Right lobe of liver (tissue), 4 donors: ENCODE data around the gene SERTAD3.

Experiments
- POLR2A ChIP-seq: fragments of 450-650 bp; IDR thresholded peaks from one replicate; pipeline ENCODE4 v1.6.1; 2017; ENCODE audit warnings: antibody characterized with exemption, mild to moderate bottlenecking
- TF ChIP-seq, protein P1 (sequence below), 4 donors: fragments of 200-600 bp in 3 of 4; fragments of 450-650 bp in 1 of 4; IDR thresholded peaks; one replicate each; pipeline versions ENCODE4 v1.5.1 to v1.8.0; 2016 to 2022; ENCODE audit warnings: antibody characterized with exemption in 4 of 4, mild to moderate bottlenecking in 2 of 4
- donor health status: DM: no; HTN: no; CAD: no.
- donor health status: DM: no; HTN: no; CAD: no.
- donor health status: DM: no; HTN: yes; CAD: no.

- TF ChIP-seq, protein P1, sequence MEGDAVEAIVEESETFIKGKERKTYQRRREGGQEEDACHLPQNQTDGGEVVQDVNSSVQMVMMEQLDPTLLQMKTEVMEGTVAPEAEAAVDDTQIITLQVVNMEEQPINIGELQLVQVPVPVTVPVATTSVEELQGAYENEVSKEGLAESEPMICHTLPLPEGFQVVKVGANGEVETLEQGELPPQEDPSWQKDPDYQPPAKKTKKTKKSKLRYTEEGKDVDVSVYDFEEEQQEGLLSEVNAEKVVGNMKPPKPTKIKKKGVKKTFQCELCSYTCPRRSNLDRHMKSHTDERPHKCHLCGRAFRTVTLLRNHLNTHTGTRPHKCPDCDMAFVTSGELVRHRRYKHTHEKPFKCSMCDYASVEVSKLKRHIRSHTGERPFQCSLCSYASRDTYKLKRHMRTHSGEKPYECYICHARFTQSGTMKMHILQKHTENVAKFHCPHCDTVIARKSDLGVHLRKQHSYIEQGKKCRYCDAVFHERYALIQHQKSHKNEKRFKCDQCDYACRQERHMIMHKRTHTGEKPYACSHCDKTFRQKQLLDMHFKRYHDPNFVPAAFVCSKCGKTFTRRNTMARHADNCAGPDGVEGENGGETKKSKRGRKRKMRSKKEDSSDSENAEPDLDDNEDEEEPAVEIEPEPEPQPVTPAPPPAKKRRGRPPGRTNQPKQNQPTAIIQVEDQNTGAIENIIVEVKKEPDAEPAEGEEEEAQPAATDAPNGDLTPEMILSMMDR (IDR thresholded peaks at IDR 0.05), result no peak
- no peak for TF ChIP-seq POLR2A
These were observed 43.6 kb downstream of the SERTAD3 start for GRCh38 chr19:40400559-40400958.
